ENCODE data around the gene ZNF860. TPM values are rescaled to one million over a fixed set of nuclear protein-coding genes. Genes with fewer than 3 reads are reported as not detected.

ZNF860 gene
- total RNA-seq, 2 experiments from 2014 or later = 20.3 to 22.2 TPM

GRCh38 chr3:31955581-31955980 is 26.0 kb upstream of the ZNF860 start:
- POLR2A ChIA-PET = interaction anchor here (0.5 to 5.7 kb wide), 11 partner anchors 8 to 146 kb away, joined by 3 to 57 read pairs (median 6); no protein-coding TSS in a partner anchor

GRCh38 chr3:31957106-31957505 is 24.4 kb upstream of the ZNF860 start:
- ChIA-PET CTCF (ENCODE audit: unreplicated experiment) (no interaction called here), POLR2A (interaction anchor here (1.2 to 5.7 kb wide), 4 partner anchors 8 to 34 kb away, joined by 3 to 57 read pairs (median 11); no protein-coding TSS in a partner anchor)
- H3K4me1 ChIP-seq (ENCODE audit: insufficient read depth, low read length, poor library complexity, severe bottlenecking) = peaks cover 87% of the 10 kb centered on the region
- no peaks in the 10 kb centered on the region for H3K9me2 ChIP-seq (ENCODE audit: insufficient read depth, low read length)
- peaks cover 25% of the 10 kb centered on the region for H3K9me3 ChIP-seq (ENCODE audit: low read length)
- H3K79me2 ChIP-seq (ENCODE audit: insufficient read depth, low read depth, low read length) = peaks cover 86% of the 10 kb centered on the region
- DNase-seq (ENCODE audit: low spot score) = no peak
- BruUV-seq (replicated peaks) = no TSS peak
- intact Hi-C loops (cut with micrococcal nuclease; ENCODE audit: unreplicated experiment) = loop anchor here (10.0 kb wide), 1 partner anchor 1312 kb away; no protein-coding TSS in a partner anchor
- H3K36me3 ChIP-seq (ENCODE audit: insufficient read depth, low read length) = peaks cover 53% of the 10 kb centered on the region
- no peak overlapping the region for H2AFZ ChIP-seq (ENCODE audit: low read length)
- peak overlapping the region; percentile 91 for H3K27ac ChIP-seq (ENCODE audit: low read depth, low read length, poor library complexity, severe bottlenecking)
- no peaks in the 10 kb centered on the region for H4K20me1 ChIP-seq (ENCODE audit: insufficient read depth, low read length)
- H3K4me2 ChIP-seq (ENCODE audit: low read length) = peak overlapping the region; percentile 89
- no peak for TF ChIP-seq CTCF (conservative IDR thresholded peaks at IDR 0.05; ENCODE audit: low read length)
- no peak for TF ChIP-seq EZH2phosphoT487 (IDR thresholded peaks at IDR 0.05; ENCODE audit: borderline replicate concordance, low read depth, low read length)
- H3K4me3 ChIP-seq (ENCODE audit: low read depth, low read length, poor library complexity, severe bottlenecking) = peak overlapping the region; percentile 65

More at GRCh38 chr3:31955581-31955980, 26.0 kb upstream of the ZNF860 start:
- CTCF ChIA-PET (ENCODE audit: unreplicated experiment) = no interaction called here
- DNase-seq (ENCODE audit: low spot score) = peak; percentile 72
- Histone ChIP-seq H3K4me2 (ENCODE audit: low read length) (no peak overlapping the region), H3K4me1 (ENCODE audit: insufficient read depth, low read length, poor library complexity, severe bottlenecking) (peaks cover 87% of the 10 kb centered on the region), H3K27ac (ENCODE audit: low read depth, low read length, poor library complexity, severe bottlenecking) (peak overlapping the region; percentile 100), H3K4me3 (ENCODE audit: low read depth, low read length, poor library complexity, severe bottlenecking) (no peak overlapping the region), H3K9me2 (ENCODE audit: insufficient read depth, low read length) (no peaks in the 10 kb centered on the region), H2AFZ (ENCODE audit: low read length) (no peak overlapping the region), H3K36me3 (ENCODE audit: insufficient read depth, low read length) (peaks cover 58% of the 10 kb centered on the region), H3K9me3 (ENCODE audit: low read length) (peaks cover 30% of the 10 kb centered on the region), H4K20me1 (ENCODE audit: insufficient read depth, low read length) (no peaks in the 10 kb centered on the region), H3K79me2 (ENCODE audit: insufficient read depth, low read depth, low read length) (peaks cover 84% of the 10 kb centered on the region)
- intact Hi-C loops (cut with micrococcal nuclease; ENCODE audit: unreplicated experiment) = loop anchor here (10.0 kb wide), 1 partner anchor 1311 kb away; no protein-coding TSS in a partner anchor
- TF ChIP-seq CTCF (conservative IDR thresholded peaks at IDR 0.05; ENCODE audit: low read length) = 0 out of 2 replicates have a peak, but pooled peaks have one; percentile 16
- TF ChIP-seq EZH2phosphoT487 (IDR thresholded peaks at IDR 0.05; ENCODE audit: borderline replicate concordance, low read depth, low read length) = no peak
- no TSS peak for BruUV-seq (replicated peaks)

- TF ChIP-seq EZH2phosphoT487 (IDR thresholded peaks at IDR 0.05; ENCODE audit: borderline replicate concordance, low read depth, low read length) (no peak), CTCF (conservative IDR thresholded peaks at IDR 0.05; ENCODE audit: low read length) (no peak)
- peaks cover 89% of the 10 kb centered on the region for H3K4me1 ChIP-seq (ENCODE audit: insufficient read depth, low read length, poor library complexity, severe bottlenecking)
- H4K20me1 ChIP-seq (ENCODE audit: insufficient read depth, low read length) = no peaks in the 10 kb centered on the region
- H2AFZ ChIP-seq (ENCODE audit: low read length) = no peak overlapping the region
- no peaks in the 10 kb centered on the region for H3K9me2 ChIP-seq (ENCODE audit: insufficient read depth, low read length)
- POLR2A ChIA-PET = interaction anchor here (1.0 to 5.7 kb wide), 9 partner anchors 10 to 74 kb away, joined by 3 to 76 read pairs (median 19); partner anchors contain the start of genes OSBPL10 and ZNF860
- BruUV-seq (replicated peaks) = no TSS peak
- H3K4me2 ChIP-seq (ENCODE audit: low read length) = peak overlapping the region; percentile 89
- CTCF ChIA-PET (ENCODE audit: unreplicated experiment) = no interaction called here
- H3K9me3 ChIP-seq (ENCODE audit: low read length) = peaks cover 25% of the 10 kb centered on the region
- intact Hi-C loops (cut with micrococcal nuclease; ENCODE audit: unreplicated experiment) = loop anchor here (10.0 kb wide), 1 partner anchor 1314 kb away; no protein-coding TSS in a partner anchor
- peak overlapping the region; percentile 65 for H3K4me3 ChIP-seq (ENCODE audit: low read depth, low read length, poor library complexity, severe bottlenecking)
- H3K36me3 ChIP-seq (ENCODE audit: insufficient read depth, low read length) = peaks cover 64% of the 10 kb centered on the region
- H3K79me2 ChIP-seq (ENCODE audit: insufficient read depth, low read depth, low read length) = peaks cover 100% of the 10 kb centered on the region
- peak overlapping the region; percentile 91 for H3K27ac ChIP-seq (ENCODE audit: low read depth, low read length, poor library complexity, severe bottlenecking)
- DNase-seq (ENCODE audit: low spot score) = no peak
Observed at GRCh38 chr3:31958701-31959152, 22.8 kb upstream of the ZNF860 start.

All from OCI-LY7 (cell line).